Fibroblast of peridontal ligament (primary cell): ENCODE results near the gene PIN1.

Source experiments
- DNase-seq: peaks from one replicate; pipeline ENCODE4 v3.0.0-alpha.2; 2010; ENCODE audit errors: extremely low read depth

The PIN1 gene

DNA sequence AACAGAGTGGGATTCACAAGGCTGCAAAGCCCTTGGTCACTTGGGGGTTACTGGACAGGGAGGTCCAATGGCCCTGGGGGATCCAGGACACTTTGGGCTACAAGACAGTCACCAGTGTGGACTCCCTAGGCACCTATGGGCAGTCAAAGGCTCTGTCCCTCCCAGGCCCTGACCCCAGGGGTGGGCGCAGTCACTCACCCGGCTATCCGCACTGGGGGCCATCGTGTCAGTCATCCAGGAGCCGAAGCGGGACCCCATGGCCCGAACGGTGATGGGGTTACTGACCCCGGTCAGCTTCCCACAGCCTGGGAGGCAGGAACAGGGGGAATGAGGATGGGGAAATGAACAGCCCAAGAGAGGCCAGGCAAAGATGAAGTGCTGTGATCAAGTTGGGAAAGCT lies 21.5 kb downstream of the PIN1 start:
- DNase-seq, result no peak

DNA sequence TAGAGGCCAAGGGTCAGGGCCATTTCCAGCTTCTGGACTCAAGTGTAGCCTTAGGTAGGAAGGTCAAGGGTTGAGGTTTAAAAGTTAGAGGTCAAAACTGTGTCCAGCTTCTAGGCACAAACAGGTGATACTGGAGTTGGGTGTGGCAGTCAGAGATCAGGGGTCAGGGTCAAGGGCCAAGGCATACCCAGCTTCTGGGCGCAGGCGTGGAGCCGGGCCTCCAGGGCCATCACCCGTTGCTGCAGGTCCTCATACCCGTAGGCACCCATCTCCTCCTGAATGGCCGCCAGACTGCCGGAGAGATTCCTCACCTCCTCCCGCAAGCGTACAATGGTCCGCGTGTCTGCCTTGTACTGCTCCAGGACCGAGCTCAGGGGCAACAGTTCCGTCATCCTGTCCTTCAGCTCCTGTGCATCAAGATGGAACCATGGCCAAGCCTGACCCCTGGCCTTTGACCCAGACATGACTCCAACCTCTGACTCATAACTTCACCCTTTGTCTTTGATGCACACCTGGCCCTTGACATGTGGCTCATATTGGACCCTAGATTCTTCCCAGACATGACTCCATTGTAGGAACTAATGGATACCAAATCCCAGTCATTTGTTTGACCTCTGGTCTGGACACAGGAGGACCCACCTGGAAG lies 22.1 kb downstream of the PIN1 start:
- DNase-seq, result no peak

DNA sequence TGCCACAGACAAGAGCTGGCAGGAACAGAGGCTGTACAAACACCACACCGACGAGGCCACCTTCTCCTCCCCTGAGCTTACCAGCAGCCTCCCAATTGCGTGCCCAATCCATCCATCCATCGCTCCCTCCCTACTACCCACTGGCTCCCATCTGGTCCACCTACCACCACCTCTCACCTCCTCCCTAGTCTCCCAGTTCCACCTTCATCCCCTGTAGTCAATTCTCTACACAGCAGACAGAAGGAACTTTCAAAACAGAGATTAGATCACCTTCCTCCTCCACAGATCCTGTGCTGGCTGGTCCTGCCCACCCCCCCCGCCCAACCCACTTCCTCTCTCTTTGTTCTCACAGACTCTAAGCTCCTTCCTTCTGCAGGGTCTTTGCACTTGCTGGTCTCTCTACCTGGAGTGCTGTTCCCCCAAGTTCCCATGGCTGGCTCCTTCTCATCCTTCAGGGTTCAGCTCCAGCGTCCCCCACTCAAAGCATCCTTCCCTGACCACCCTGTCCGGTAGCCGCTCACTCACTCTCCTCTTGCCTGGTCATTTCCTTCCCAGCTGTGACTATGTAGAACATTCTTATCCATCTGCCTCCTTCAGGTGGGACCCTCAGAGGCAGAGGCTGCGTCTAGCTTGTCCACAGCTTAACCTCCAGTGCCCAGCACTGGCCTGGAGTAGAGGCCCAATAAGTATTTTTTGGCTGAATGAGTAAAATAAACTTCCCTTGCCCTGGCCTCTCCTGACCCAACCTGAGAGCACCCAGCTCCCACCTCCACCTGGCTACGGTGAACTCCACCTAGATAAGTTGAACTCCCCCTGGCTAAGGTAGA lies 23.0 kb downstream of the PIN1 start:
- no peak for DNase-seq

DNA sequence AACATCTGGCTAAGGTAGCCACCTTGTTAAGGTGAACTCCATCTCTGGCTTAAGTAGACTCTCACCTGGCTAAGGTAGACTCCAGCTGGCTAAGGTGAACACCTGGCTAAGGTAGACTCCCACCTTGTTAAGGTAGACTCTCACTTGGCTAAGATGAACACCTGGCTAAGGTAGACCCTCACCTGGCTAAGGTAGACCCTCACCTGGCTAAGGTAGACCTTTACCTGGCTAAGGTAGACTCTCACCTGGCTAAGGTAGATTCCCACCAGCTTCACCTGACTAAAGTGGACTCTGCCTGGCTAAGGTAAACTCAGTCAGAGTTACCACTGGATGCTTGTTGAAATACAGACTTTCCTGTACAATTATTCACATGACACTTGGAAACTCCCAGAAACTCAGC lies 23.6 kb downstream of the PIN1 start:
- no peak for DNase-seq

DNA sequence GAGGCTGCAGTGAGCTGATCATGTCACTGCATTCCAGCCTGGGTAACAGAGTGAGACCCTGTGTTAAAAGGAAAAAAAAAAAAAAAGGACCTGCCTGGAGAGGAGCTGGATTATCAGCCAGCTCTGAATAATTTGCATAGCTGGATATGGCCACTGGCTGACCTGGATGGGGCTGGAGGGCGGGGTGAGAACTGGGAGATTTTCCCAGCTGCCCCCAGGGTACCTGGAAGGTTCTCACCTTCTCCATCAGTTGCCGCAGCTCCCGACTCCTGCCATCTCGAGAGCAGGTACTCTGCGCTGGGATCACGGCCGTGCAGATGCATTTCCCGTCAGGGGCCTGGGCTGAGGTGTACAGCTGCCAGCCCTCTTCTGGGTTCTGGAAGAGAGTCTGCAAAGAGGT lies 25.3 kb downstream of the PIN1 start:
- no peak for DNase-seq

DNA sequence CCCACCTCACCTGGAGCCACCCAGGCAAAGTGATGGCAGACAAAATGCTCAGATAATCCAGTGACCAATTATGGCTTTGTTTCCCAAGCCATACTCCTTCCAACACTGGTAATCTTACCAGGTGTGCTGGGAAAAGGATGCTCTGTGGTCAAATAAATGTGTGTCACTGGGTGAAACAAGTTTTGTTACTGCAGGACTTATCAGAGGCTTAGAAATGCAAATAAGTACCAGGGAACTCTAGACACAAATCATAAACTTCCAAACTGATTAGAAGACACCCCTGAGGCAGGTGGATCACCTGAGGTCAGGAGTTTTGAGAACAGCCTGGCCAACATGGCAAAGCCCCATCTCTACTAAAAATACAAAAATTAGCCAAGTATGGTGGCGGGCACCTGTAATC lies 26.4 kb downstream of the PIN1 start:
- no peak for DNase-seq

DNA sequence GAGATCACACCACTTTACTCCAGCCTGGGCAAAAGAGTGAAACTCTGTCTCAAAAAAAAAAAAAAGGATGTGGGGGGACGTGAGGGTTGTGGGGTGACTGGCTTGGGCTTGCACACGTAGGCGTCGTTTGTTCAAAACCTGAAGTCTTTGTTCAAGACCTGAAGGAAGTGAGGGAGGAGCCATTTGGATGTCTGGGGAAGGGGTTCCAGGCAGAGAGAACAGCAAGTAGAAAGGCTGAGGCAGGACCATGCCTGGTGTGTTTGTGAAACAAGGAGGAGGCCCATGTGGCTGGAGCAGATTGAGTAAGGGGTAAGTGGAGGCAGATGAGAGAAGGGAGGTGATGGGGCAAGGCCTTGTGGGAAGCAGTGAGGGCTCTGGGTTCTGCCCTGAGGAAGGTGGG lies 27.8 kb downstream of the PIN1 start:
- DNase-seq, result no peak

DNA sequence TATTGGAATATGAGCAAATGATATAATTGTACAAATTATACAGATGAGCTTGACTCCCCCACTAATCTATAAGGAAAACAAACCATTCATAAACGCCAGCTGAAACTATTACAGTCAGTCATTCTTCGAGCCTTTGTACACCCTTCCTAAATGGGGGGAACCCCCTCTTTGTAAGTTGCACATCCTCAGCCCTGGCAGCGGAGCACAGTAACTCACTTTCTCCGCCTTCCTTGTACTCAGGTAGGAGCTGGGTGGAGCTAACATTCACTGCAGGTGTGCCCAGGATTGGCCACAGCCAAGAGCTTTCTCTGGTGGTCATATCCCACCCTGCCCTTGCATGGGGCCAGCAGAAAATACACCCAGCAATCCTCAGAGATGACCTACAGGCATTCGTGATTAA lies 28.6 kb downstream of the PIN1 start:
- no peak for DNase-seq

DNA sequence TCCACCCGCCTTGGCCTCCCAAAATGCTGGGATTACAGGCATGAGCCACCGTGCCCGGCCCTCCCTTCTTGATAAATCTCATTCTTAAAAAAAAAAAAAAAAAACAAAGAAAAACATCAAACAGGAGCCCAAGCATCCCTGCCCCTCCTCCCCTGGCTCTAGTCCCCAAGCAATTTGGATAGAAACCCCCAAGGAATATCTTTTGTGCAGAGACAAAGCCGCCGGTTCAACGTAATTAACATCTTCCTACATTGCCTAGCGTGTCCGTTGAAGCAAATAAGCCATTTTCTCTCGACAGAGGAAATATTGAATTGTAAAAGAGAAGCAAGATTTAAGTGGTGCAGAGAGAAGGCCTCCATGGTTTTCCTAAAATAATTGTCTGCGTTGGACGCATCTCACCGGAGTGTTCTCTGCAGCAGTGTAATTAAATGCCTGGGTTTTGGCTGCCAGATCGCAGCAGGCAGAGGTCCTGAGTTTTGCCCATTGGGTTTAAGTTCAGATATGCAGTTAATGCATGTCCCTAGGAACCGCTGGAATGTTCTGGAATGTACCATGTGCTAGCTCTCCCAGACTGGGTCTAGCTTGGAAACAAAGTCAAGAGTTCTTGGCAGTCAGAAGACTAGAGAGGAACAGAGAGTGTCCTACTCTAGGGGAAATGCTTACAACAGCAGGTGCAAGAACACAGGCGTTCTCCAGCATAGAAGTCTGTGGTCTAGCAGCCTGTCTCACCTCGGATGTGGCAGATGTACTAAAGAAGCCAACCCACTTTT lies 30.8 kb downstream of the PIN1 start:
- peak; percentile 10 for DNase-seq

DNA sequence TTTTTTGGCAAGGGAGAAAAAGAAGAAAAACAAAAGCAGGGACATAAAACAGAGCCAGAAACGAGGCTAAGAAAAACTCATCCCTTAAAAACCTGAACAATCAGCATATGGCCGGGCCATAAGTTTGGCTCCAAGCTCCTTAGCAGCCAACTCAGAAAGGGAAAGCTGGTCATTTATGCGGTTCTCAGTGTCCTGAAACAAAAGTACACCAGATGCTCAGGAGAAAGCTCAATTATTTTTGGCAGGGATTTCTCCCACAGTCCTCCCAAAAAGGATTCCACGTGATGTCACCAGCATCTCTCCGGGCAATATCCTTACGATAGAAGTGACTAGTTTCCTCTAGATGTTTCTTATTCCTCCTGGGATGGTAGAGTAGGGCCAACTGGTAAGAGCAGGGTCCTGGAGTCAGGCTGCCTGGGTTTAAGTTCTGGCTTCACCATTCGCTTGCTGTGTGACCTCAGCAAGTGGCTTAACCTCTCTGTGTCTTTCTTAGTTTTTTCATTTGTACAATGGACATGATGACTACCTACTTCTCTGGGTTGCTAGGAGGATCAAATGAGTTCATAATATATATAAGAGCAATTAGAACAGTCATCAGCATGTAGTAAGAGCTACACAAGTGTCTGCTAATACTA lies 34.0 kb downstream of the PIN1 start:
- no peak for DNase-seq

DNA sequence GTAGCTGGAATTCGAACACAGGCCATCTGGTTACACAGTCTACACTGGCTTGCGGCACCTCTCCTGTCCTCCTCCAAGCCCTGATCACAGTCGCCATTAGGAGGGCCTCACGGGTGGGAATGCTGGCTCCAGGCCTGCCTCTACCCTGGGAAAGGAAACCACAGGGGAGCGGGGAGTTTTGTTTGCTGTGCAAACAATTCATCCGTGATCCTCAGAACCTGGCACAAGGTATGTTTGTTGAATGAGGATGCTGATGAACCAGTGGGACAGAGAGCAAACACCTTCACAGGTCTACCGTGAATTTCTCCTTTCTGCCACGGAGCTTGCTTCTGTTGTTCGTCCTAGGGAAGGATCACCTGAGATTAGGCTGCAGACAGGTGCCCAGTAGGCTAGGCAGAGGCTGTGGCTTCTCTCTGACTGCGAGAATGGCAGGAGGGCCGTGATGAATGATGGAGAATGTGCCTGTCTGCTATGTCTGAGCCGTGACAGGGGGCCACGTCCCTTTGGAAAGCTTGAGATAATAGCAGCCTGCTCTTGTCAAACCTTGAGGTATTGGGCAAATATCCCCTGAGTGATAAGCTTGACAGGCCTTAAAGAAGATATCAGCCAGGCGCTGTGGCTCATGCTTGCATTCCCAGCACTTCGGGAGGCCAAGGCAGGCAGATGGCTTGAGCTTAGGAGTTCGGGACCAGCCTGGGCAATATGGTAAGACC lies 36.7 kb downstream of the PIN1 start:
- no peak for DNase-seq

DNA sequence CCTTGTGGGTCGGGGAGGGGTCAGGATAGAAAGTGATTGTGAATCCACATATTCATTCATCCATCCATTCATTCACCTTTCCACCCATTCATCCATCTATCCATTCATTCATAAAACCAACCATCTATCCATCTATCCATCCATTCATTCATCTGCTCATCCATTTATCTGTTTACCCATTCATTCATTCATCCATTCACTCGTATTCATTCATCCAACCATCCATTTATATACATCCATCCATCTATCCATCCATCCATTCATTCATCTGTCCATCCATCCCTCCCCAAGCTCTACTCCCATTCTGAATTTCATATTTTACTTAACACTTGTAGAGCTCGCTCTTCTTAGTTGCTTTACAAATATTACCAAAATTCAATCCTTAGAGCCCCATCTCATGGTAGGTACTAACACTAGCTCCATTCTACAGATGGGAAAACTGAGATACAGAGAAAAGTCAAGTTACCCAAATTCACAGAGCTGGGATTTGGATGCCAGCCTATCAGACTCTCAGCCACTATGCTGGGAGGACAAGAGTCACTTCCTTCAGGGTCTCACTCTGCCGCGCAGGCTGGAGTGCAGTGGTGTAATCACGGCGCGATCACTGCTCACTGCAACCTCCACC lies 37.6 kb downstream of the PIN1 start:
- DNase-seq, result no peak

DNA sequence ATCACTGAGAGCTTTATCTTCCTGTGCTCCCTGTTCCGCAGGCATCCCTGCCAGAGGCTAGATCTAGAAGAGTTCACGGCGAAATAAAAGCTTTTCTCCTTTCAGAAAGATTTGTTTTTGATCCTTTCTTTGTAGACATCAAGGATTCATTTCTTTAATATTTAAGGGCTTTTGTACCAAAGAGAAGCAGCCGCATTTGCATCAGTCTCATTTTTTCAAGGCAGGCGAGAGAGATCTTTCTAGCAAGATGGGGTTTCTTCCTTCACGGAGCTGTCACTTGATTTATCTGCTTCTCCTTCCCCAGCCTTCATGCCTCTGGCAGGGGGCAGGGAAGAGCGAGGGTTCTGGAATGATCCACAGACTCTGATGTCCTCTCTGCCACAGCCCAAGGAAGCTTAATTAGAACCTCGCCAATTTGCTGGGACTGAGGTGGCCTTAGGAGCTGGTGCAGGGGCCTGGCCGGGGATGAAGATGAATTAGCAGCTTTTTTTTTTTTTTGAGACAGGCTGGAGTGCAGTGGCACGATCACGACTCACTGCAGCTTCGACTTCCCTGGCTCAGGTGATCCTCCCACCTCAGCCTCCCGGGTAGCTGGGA lies 40.0 kb downstream of the PIN1 start:
- no peak for DNase-seq

DNA sequence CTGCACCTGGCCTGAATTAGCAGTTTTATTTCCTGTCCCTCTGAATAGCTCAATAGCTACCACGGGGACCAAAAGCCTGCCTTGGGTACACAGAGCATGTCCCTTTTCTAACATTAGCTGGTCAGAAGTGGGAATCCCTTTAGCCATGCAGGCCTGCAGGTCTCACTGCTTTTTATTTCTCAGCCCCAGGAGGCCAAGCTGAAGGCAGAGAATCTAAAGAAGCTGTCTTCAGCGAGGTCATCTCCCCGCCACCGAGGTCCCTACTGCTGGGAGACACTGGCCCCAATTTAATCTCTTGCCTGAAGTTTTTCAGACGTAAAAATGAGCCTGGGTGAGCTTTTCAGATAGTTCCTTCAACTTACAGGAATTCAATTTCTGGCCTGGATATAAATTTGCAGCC lies 40.7 kb downstream of the PIN1 start:
- no peak for DNase-seq

DNA sequence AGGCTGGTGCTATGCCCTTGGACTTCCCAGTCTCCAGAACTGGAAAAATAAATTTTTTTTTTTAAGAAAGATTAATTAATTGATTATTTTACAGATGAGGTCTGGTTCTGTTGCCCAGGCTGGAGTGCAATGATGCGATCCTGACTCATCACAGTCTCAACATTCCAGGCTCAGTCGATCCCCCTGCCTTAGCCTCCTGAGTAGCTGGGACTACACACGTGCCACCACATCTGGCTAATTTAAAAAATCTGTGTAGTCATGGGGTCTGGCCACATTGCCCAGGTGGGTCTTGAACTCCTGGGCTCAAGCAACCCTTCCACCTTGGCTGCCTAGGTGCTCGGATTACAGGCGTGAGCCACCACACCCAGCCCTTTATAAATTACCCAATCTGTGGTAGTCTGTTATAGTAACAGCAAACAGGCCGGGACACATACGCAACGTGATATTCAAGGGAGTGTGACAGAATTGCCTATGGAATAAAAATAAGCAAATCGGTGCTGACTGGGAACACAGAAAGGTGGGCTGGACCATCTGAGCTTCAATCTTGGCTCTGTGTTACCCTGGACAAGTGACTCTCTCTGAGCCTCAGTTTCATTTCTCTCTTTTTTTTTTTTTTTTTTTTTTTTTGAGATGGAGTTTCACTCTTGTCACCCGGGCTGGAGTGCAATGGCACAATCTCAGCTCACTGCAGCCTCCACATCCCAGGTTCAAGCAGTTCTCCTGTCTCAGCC lies 42.8 kb downstream of the PIN1 start:
- peak; percentile 15 for DNase-seq

DNA sequence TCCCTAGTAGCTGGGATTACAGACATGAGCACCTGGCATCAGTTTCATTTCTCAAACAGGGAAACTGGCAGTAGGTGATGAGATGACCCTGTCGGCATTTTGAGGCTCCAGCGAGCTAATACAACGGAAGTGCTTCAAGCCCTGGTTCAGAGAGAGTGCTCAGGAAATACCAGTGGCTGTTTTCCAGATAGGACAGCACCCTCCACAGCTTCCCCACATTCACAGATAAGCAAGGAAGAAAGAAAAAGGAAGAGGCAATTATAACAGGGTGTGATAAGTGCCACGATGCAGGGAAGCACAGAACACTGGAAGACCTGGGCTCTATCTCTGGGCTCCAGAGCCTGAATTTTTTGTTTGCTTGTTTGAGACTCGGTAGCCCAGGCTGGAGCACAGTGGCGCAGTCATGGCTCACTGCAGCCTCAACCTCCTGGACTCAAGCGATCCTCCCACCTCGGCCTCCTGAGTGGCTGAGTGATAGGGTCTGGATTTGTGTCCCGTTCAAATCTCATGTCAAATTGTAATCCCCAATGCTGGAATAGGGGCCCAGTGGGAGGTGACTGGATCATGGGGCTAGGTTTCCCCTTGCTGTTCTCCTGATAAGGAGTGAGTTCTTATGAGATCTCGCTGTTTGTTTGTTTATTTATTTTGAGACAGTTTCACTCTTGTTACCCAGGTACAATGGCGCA lies 43.5 kb downstream of the PIN1 start:
- DNase-seq, result no peak

DNA sequence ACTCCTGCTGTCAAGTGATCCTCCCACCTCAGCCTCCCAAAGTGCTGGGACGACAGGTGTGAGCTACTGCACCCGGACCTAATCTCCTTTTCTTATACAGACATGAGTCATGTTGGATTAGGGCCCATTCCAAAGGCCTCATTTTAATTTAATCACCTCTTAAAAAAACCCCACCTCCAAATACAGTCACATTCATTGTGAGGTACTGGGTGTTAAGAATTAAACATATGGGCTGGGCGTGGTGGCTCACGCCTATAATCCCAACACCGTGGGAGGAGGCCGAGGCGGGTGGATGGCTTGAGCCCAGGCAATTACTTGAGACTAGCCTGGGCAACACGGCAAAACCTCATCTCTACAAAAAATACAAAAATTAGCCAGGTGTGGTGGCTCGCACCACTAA lies 46.6 kb downstream of the PIN1 start:
- no peak for DNase-seq

DNA sequence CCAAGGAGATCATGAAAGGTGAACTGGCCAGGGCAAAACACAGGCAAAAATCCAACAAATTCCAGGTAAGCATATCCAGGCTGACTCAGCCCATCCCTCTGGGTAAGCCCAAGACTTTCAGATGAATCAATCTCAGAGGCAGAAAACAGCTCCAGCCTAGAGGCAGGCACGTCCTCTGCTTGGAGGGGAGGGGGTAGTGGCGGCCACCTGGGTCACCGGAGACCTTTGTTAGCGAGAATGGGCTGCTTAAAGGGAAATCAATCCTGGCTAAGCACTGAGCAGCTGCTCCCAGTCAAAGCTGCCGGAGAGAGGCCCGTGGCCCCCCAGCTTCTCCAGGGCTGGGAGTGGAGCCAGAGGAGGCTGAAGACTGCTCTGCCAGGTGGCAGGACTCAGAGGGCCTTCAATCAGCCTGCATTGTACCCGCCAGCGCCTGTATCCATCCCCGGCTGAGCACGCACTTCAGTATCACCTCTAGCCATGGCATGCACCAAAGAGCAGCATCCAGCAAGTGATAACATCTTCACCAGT lies 48.2 kb downstream of the PIN1 start:
- DNase-seq, result no peak

DNA sequence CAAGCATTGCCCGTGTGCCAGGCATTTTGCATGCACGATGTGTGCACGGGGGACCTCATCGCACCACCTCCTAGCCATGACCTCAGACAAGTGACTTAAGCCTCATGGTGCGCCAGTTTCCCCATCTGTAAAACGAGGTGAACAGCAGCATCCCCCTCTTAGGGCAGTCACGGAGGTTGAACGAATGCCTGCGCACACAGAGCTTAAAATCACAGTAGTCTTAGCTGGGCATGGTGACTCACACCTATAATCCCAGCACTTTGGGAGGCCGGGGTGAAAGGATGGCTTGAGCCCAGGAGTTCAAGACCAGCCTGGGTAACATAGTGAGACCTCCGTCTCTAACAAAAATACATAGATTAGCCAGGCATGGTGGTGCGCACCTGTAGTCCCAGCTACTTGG lies 48.6 kb downstream of the PIN1 start:
- DNase-seq, result no peak
